Activated T-cell treated with anti-CD3 and anti-CD28 coated beads for 1 hour (primary cell): ENCODE data around the gene OR10P1.
A peak's percentile ranks its signal among the peaks of the same experiment; 100 is the strongest.
"Not testable (repeated sequence)": the region's sequence is repeated elsewhere in the genome, so short reads cannot be mapped to it uniquely, and the experiment has no call there.

ENCODE experiments used
- DNase-seq: peaks from one replicate; pipeline ENCODE4 v3.0.0-alpha.2; 2020; ENCODE audit warnings: low read depth

Gene OR10P1, protein sequence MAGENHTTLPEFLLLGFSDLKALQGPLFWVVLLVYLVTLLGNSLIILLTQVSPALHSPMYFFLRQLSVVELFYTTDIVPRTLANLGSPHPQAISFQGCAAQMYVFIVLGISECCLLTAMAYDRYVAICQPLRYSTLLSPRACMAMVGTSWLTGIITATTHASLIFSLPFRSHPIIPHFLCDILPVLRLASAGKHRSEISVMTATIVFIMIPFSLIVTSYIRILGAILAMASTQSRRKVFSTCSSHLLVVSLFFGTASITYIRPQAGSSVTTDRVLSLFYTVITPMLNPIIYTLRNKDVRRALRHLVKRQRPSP

DNA sequence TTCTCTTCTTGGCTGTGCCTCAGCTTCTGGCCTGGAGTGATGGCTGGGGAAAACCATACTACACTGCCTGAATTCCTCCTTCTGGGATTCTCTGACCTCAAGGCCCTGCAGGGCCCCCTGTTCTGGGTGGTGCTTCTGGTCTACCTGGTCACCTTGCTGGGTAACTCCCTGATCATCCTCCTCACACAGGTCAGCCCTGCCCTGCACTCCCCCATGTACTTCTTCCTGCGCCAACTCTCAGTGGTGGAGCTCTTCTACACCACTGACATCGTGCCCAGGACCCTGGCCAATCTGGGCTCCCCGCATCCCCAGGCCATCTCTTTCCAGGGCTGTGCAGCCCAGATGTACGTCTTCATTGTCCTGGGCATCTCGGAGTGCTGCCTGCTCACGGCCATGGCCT, at the start of gene OR10P1:
Gene OR10P1, plus strand, starts transcription at position 40 of the 400 bp plus-strand sequence. Its CDS starts 0 bp downstream, at position 40.
- no peak for DNase-seq

DNA sequence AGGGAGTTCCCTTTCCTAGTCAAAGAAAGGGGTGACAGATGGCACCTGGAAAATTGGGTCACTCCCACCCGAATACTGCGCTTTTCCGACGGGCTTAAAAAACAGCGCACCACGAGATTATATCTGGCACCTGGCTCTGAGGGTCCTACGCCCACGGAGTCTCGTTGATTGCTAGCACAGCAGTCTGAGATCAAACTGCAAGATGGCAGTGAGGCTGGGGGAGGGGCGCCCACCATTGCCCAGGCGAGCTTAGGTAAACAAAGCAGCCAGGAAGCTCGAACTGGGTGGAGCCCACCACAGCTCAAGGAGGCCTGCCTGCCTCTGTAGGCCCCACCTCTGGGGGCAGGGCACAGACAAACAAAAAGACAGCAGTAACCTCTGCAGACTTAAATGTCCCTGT, 46.5 kb upstream of the OR10P1 start:
- not testable (repeated sequence) for DNase-seq

DNA sequence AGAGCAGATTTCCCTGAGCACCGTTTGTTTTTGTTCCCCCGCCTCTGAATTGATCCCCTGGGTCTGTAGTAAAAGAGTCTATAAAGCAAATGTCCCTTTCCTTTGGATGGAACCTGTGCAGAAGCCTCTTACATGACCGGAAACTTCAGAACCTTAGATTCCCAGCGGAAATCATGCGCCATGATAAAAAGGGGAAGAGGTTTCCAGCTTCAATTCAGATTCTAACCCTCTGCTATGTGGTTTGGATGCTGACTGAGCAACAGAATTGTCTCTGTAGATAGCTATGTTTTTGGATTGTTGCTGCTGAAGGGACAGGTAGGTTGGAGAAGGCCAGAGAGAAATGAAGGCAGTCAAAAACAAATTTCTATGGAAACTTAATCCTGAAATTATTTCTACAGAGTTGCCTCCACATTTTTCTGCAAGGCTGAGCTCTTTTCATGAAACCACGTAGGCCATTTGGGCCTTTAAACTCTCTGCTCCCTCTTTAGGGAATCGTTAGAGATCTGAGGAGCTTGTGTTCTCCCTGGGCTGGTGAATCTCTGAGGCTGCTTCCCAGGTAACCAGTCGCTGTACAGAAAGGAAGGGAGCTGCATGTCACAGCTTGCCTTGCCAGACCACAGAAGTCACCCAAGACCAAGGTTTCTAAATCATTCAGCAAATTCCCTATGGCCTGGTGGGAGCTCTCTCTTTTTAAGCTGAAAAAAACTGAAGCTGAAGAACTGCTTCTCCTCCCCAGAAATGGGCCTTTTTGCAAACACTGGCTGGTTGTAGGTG, 28.7 kb upstream of the OR10P1 start:
- DNase-seq = no peak

DNA sequence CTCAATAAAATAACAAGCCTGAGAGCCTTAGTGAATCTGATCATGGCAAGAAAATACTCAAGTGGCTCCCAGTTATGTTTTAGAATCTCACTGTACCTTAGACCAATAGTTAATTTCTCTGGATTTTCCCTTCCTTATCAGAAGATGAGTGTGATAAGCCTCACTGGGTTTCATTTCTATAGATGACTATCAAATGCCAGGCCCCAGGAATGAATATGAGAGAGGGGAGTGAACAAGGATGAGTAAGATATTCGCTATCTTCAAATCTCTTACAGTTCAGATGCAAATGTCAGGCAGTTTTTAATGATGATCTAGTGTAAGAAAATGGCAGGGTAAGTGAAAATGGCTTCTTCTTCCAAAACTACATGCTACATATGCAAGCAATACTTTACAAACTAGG, 26.1 kb upstream of the OR10P1 start:
- DNase-seq = no peak

DNA sequence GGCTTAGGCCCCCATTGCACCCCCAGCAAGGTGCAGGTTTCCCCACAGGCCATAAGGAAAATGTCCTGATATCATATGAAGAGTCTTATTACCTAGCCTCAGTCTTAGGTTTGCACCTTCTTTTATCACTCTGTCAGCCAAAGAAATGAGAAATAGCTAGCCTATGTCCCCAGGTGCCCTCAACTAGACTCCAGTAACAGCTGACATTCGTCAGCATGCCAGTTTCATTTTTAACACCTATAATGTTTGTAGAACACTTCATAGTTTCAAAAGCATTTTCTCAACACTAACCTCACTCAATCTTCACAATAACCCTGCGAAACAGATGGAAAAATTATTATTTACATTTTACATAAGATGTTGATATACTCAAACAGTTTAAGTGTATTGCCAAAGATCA, 24.0 kb upstream of the OR10P1 start:
- no peak for DNase-seq

DNA sequence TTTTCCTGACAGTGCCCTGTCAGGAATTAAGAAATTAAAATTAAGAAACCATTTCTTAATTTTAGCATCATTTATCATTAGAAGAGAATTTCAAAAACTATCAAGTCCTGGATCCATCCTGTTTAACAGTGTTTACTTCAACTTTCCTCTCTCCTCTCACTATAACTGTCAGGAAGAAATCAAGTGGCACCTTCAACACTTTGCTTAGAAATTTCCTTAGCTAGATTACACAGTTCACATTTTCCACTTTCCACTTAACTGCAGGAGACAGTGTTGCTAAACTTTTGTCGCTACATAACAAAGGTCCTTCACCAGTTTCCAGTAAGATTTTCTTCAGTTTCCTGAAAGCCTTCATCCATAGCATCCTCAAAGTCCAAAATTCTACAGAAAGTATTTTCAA, 21.9 kb upstream of the OR10P1 start:
- no peak for DNase-seq

DNA sequence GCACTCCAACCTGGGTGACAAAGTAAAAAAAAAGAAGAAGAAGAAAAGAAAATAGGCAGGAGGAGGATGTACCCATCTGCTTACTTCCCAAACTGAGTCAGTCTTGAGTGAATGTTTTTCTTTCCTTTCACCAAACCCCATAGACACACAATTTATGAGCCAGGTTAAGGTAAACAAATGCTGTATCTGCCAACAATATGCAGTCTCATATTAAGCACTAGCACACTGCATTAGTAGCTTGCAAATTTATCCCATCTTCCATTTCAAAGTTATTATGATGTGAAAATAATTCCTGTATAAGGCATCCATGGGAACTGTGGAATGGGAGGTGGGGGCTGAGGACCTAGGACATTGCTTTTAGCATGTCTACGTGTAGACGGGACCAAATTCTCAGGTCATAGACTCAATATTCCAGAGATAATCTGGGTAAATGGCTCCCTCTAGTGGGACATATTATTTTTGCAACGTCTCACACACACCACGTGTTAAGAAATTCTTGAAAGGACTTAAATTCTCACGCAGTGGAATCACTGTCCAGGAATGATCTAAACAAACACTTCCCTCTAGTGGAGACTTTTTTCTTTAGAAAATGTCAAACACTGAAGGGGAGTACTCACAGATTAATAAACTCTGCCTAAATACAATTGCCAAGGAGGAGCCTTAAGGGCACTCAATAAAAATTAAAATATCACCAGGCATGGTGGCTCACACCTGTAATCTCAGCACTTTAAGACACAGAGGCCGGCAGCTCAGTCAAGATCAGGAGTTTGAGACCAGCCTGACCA, 17.1 kb upstream of the OR10P1 start:
- DNase-seq = peak; percentile 4

DNA sequence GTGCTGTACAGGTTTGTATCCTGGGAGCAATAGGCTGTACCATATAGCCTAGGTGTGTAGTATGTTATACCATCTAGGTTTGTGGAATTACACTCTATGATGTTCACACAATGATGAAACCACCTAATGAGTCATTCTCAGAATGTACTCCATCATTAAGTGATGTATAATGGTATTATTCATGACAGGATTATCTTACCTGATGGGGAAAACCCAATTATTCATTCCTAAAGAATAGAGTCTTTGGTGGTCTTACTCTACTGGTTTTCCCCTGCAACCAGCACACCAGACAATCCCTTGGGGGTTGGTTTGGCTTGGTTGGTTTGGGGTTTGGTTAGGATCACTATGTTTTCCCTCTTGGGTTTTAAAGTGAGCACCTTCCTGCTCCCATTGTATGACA, 12.6 kb upstream of the OR10P1 start:
- DNase-seq = no peak

DNA sequence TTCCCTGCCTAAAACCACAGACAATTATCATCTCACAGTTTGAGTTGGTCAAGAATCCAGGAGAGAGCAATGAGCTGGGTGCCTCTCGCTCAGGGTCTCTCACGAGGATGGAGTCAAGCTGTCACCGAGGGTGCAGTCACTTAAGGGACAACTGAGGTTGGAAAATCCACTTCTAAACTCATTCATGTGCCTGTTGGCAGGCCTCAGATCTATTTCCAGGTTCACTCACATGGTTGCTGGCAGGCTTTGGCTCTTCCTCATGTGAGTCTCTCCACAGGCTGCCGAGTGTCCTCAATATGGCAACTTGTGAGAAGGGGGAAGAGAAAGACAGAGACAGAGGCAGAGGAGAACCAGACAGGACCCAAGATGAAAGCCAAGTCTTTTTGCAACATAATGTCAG, 10.5 kb upstream of the OR10P1 start:
- DNase-seq = no peak

DNA sequence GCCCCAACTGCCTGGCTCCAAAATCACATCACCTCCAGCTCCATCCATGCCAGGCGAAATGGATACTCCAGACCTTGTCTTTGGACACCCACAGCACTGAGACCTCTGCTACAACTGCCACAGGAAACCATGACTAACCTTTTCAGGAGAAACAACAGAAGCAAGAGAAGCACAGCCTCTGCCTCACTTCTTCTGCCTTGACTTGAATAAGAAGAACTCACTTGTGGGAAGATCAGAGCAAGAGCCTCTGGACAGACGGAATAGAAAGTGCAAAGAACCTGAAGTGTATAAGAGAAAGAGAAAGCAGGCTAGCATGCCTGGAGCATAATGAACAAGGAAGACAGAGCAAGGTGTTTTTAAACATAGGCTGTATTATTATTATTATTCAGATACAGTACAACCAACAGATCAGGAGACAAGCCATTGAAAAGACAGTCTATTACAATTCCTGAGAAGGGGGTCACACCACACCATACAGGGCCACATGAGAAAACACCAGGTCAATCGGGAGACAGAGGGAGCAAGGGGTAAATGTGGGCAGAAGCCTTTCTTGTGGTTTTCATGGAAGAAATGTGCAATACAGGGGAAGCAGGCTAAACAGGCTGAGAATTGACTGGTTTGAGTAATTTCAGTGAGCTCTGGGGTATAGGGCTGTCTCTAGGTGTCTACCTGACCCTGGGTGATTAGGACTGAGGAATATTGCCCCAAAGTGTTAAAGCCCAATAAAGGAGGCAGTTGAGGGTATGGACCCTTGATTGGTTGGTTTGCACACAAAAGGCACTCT, 7.4 kb upstream of the OR10P1 start:
- no peak for DNase-seq

DNA sequence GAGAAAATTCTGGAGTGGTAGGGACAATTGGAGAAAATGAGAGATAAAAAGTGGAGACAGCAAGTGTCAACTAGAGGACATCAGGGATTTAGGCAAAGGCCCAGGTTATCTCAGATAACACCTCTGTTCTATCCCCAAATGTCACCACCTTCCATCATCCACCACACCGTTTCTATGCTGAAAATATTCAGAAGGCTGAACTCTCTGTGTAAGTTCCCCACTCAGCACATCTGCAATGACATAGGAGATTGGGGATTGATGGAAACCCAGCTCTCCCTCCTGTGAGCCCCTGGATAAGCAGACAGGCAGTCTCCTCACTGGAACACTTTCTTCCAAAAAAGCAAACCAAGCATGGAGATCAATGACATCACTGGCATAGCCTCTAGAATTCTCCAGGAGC, 5.6 kb upstream of the OR10P1 start:
- no peak for DNase-seq

DNA sequence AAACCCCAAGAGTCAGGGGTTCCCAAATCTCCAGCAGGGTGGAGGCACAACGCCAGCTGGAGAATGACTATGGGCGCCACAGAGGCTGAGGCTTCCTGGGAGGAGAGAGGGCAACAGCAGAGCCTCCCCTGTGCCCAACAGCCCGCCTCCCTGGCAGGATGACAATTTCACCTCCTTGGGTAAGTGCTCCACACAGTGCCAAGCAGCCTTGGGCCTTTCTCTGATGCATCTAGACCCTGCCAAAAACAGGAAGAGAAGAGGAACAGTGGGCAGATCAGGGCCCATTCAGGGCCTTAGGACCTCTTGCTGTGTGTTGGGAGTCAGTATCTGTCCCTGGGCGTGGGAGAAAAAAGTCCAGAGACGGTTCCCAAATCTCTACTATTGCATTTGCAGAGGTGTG, 5.0 kb upstream of the OR10P1 start:
- no peak for DNase-seq

DNA sequence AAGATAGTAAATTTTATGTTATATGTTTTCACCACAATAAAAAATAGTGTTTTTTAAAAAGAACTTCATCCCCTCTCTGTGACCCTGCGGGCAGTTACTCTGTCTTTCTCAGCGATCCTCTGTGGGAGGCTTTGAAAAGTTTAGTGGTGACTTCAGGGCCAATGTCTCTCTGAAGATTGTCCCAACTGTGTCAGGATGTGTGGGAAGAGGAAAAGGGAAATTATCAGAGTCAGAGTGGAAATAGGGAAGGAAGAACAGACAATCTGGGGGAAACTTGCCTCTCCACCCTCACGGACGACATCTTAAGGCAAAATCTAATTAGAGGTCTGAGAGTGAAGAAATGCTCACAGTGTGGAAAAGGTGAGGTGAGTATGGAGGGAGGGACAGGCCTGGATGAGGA, 3.5 kb upstream of the OR10P1 start:
- DNase-seq = no peak

DNA sequence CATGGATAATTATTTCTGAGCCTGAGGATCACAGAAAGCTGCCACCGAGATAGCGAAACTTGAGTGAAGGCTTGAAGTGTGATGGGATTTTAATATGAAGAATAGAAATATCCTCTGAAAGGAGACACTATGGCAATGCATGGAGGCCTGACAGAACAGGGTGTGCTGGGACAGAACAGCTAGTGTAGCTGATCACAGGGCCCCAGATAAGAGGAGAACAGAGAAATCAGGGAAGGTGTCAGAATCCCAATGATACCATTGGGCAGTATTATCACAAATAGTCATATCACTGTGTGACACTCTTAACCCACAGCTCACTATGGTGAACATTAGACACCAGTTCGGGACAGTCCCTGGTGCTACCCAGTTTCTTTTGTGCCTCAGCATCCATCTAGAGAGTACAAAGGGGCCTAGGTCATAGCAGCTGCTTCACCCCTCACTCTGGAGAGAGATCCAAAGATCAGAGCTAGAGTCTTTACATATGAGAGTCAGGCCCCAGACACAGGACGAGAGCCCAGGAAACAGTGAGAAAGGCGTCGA, 506 bp upstream of the OR10P1 start:
- no peak for DNase-seq

DNA sequence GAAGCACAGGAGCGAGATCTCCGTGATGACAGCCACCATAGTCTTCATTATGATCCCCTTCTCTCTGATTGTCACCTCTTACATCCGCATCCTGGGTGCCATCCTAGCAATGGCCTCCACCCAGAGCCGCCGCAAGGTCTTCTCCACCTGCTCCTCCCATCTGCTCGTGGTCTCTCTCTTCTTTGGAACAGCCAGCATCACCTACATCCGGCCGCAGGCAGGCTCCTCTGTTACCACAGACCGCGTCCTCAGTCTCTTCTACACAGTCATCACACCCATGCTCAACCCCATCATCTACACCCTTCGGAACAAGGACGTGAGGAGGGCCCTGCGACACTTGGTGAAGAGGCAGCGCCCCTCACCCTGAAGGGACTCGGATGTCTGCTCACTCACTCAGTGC, 775 bp downstream of the OR10P1 start:
- DNase-seq = no peak

DNA sequence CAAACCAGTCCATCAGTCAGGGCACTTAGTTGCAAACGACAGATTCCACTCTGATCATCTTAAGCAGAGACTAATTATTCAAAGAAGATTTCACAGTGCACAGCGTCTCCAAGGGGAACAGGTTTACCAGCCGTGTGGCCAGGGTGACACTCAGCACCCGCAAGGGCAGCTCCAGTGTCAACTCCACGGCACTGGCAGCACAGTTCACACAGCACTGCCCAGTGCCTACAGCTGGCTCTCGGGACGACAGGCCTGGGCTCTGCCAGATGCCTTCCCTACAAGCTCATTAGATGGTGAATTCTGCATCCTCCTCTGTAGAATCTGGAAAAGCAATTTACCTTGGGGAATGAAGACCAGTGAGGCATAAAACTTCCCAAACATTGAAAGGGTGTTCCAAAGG, 4.9 kb downstream of the OR10P1 start:
- DNase-seq = no peak

DNA sequence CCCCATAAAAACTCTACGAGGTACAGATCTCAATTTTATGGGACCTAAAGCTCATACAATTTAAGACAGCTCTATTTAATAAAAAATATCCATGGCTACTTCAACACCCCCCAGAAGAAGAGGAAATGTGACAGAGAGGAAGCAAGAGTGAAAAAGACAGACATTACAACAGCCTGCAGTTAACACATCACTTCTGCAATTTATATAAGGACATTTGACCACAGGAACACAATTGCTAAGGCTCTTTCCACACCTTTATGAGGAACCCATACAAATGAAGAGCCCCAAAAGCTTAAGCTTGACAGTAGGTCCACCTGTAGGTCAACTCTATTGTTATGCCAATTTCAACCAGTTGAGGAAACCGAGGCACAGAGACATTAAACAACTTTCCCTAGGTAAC, 5.6 kb downstream of the OR10P1 start:
- DNase-seq = no peak

DNA sequence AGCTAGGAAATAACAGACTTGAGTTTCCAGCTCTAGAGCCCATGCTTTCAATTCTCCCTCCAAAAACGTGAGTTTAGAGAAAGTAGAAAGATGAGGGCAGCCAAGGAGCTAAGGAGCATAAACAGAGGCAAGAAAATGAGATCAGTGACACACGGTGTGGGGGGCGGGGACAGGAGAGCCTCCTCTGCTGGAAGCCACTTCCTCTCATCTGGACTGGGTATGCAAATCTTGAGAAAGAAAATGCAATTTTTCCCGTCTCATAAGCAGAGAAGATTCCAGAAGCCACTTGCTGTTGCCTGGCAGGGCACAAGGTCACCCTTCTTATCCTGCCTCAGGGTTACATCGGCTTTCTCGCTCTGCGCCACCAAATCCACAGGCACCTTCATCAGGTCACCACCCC, 6.0 kb downstream of the OR10P1 start:
- no peak for DNase-seq

DNA sequence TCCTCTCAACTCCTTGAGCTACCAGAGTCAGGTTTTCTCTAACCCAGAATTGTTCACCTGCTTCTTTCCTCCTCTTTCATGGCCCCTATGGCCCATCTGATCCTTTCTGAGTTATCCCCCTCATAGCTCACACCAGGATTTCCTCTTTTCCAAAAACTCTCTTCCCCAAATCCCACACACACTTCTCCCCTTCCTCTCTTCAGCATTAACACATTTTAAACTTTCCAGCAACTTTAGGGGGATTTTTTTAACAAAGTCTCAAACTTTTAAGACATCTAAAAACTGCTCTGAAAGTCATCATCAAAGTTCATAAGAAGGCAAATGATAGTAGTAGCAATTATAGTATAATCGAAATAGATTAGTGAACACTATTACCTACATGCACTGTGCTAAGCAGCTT, 7.9 kb downstream of the OR10P1 start:
- DNase-seq = no peak

DNA sequence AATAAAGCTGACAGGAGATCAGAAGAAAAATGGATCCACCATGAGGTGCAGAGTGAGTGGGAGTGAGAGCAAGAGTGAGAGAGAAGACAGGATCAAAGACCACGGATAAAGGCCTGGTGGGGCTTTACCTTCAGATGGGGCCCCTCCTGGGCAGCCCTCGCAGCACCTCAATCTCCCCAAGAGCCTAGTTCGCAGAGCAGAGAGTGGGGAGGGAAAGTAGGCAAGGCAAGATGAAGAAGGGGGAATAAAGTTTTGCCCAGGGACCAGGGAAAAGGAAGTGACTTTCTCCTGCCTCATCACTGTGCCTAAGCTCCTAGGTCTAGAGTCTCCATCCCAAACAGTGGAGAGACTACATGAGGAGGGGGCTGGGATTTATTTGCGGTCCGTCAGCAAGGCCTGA, 10.3 kb downstream of the OR10P1 start:
- DNase-seq = no peak

DNA sequence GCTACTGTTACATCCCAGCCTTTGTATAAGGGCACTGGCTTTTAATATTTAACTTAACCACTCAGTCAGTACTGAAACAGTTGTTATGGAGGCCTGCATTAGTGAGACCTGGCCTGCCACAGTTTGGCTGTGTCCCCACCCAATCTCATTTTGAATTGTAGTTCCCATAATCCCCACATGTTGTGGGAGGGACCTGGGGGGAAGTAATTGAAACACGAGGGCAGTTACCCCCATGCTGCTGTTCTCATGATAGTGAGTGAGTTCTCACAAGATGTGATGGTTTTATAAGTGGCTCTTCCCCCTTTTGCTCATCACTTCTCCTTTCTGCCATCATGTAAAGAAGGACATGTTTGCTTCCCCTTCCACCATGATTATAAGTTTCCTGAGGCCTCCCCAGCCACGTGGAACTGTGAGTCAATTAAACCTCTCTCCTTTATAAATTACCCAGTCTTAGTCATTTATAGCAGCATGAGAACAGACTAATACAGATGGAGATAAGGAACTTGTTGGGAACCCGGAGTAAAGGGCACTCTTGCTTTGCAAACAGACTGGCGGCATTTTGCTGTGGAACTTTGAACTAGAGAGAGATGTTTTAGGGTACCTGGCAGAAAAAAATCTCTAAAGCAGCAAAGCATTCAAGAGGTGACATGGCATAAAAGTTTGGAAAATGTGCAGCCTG, 14.1 kb downstream of the OR10P1 start:
- DNase-seq = not testable (repeated sequence)
